Measurements from ENCODE around the gene CERS3.

The CERS3 gene

DNA sequence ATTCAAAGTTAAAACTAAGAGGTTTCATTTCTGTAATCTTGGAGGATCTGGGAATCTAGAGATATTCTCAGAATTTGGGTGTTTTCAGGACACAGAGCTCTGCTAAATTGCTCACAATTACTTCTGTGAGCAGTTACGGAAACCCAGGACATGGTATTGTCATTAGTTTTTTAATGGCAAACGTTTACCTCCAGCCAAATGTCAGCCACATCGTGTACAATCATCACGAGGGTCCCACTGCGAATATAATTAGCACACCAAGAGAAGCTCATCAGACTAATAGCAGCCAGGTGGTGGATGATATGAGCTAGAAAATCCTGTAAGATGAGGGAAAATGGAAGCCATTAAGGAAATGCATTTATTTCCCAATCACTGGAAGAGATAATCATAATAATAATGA is 56.0 kb downstream of the CERS3 start:
- no peaks in the 10 kb centered on the region for H3K36me3 ChIP-seq (ENCODE audit: low read length)
- H4K20me1 ChIP-seq (ENCODE audit: low read depth, low read length), result no peaks in the 10 kb centered on the region
- peaks cover 2% of the 10 kb centered on the region; the same call in 1 of the 2 replicates for H3K9me3 ChIP-seq (ENCODE audit: insufficient read depth, low read length)
- H3F3A ChIP-seq (ENCODE audit: insufficient read depth), result no peaks in the 10 kb centered on the region
- H3K27me3 ChIP-seq (ENCODE audit: low read length), result no peaks in the 10 kb centered on the region
- H3K9ac ChIP-seq (ENCODE audit: low read length), result no peak overlapping the region
- no peak for TF ChIP-seq EZH2phosphoT487 (conservative IDR thresholded peaks at IDR 0.05; ENCODE audit: low read length)
- TF ChIP-seq, protein P1, sequence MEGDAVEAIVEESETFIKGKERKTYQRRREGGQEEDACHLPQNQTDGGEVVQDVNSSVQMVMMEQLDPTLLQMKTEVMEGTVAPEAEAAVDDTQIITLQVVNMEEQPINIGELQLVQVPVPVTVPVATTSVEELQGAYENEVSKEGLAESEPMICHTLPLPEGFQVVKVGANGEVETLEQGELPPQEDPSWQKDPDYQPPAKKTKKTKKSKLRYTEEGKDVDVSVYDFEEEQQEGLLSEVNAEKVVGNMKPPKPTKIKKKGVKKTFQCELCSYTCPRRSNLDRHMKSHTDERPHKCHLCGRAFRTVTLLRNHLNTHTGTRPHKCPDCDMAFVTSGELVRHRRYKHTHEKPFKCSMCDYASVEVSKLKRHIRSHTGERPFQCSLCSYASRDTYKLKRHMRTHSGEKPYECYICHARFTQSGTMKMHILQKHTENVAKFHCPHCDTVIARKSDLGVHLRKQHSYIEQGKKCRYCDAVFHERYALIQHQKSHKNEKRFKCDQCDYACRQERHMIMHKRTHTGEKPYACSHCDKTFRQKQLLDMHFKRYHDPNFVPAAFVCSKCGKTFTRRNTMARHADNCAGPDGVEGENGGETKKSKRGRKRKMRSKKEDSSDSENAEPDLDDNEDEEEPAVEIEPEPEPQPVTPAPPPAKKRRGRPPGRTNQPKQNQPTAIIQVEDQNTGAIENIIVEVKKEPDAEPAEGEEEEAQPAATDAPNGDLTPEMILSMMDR (IDR thresholded peaks at IDR 0.05; ENCODE audit: insufficient read depth, low read length, poor library complexity, severe bottlenecking), result no peak
- no peak overlapping the region for H3K4me2 ChIP-seq (ENCODE audit: low read depth, low read length, poor library complexity, severe bottlenecking)
- H2AFZ ChIP-seq (ENCODE audit: low read depth, low read length, severe bottlenecking), result no peak overlapping the region
- no peaks in the 10 kb centered on the region for H3K79me2 ChIP-seq (ENCODE audit: insufficient read depth, low read length)
- H3K27ac ChIP-seq (ENCODE audit: low read depth, low read length), result no peak overlapping the region
- H3K4me3 ChIP-seq (ENCODE audit: insufficient read depth, low read length, poor library complexity, severe bottlenecking), result no peak overlapping the region
- H3K9me2 ChIP-seq (replicated peaks; ENCODE audit: insufficient read depth, low read length), result no peaks in the 10 kb centered on the region

DNA sequence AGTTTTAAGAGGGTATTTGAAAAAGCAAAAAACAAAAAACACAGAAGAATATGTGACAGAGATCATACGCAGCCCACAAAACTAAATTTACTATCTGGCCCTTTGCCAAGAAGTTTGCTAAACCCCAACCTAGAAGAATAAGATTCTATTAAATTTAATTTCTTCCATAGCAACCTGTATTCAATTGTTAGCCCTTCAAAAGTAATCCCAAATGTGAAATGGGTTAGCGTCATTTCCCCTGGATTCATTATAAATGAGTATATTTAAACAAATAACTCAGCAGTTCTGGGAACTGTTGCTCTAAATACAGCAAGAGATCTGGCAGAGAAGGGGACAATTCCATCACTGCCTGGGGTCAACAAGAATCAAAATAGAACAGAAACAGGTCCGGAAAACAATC is 56.8 kb downstream of the CERS3 start:
- no peaks in the 10 kb centered on the region for H4K20me1 ChIP-seq (ENCODE audit: low read depth, low read length)
- H3K9me2 ChIP-seq (replicated peaks; ENCODE audit: insufficient read depth, low read length), result no peaks in the 10 kb centered on the region
- no peak overlapping the region for H3K4me2 ChIP-seq (ENCODE audit: low read depth, low read length, poor library complexity, severe bottlenecking)
- no peaks in the 10 kb centered on the region for H3K79me2 ChIP-seq (ENCODE audit: insufficient read depth, low read length)
- no peaks in the 10 kb centered on the region for H3K9me3 ChIP-seq (ENCODE audit: insufficient read depth, low read length)
- H2AFZ ChIP-seq (ENCODE audit: low read depth, low read length, severe bottlenecking), result no peak overlapping the region
- TF ChIP-seq, protein P1 (IDR thresholded peaks at IDR 0.05; ENCODE audit: insufficient read depth, low read length, poor library complexity, severe bottlenecking), result no peak
- no peak for TF ChIP-seq EZH2phosphoT487 (conservative IDR thresholded peaks at IDR 0.05; ENCODE audit: low read length)
- no peaks in the 10 kb centered on the region for H3F3A ChIP-seq (ENCODE audit: insufficient read depth)
- no peaks in the 10 kb centered on the region for H3K27me3 ChIP-seq (ENCODE audit: low read length)
- H3K27ac ChIP-seq (ENCODE audit: low read depth, low read length), result no peak overlapping the region
- no peak overlapping the region for H3K9ac ChIP-seq (ENCODE audit: low read length)
- H3K36me3 ChIP-seq (ENCODE audit: low read length), result no peaks in the 10 kb centered on the region
- no peak overlapping the region for H3K4me3 ChIP-seq (ENCODE audit: insufficient read depth, low read length, poor library complexity, severe bottlenecking)

DNA sequence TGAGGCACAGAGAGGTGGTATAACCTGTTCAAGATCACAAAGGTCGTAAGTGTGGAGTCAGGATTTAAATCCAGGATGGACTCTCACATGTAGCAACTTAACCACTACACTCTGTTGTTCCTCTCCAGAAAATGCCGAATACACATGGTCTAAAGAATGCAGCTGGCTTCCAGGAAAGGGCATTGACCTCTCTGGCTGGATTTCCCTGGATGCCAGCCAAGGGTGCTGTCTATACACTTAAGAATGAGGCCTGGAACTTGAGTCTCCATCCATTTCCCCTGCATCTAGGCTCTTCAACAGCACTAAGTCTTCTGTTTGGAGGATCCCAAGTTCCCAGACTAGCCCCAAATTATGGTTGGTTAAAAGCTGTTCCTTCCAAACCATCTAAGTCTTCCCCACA is 60.5 kb downstream of the CERS3 start:
- no peaks in the 10 kb centered on the region for H3K9me3 ChIP-seq (ENCODE audit: insufficient read depth, low read length)
- no peaks in the 10 kb centered on the region for H3K27me3 ChIP-seq (ENCODE audit: low read length)
- no peak overlapping the region for H3K4me2 ChIP-seq (ENCODE audit: low read depth, low read length, poor library complexity, severe bottlenecking)
- no peak for TF ChIP-seq EZH2phosphoT487 (conservative IDR thresholded peaks at IDR 0.05; ENCODE audit: low read length)
- TF ChIP-seq, protein P1 (IDR thresholded peaks at IDR 0.05; ENCODE audit: insufficient read depth, low read length, poor library complexity, severe bottlenecking), result no peak
- H3K9me2 ChIP-seq (replicated peaks; ENCODE audit: insufficient read depth, low read length), result no peaks in the 10 kb centered on the region
- H3F3A ChIP-seq (ENCODE audit: insufficient read depth), result no peaks in the 10 kb centered on the region
- no peak overlapping the region for H3K4me3 ChIP-seq (ENCODE audit: insufficient read depth, low read length, poor library complexity, severe bottlenecking)
- H3K27ac ChIP-seq (ENCODE audit: low read depth, low read length), result no peak overlapping the region
- no peak overlapping the region for H3K9ac ChIP-seq (ENCODE audit: low read length)
- no peak overlapping the region for H2AFZ ChIP-seq (ENCODE audit: low read depth, low read length, severe bottlenecking)
- no peaks in the 10 kb centered on the region for H4K20me1 ChIP-seq (ENCODE audit: low read depth, low read length)
- no peaks in the 10 kb centered on the region for H3K79me2 ChIP-seq (ENCODE audit: insufficient read depth, low read length)
- H3K36me3 ChIP-seq (ENCODE audit: low read length), result no peaks in the 10 kb centered on the region
